Large intestine (tissue), 12 donors: ENCODE results near the gene IMPACT. TPM values are rescaled to one million over a fixed set of nuclear protein-coding genes. Genes with fewer than 3 reads are reported as not detected.

Experiments used
- DNase-seq, 2 donors: peaks; one replicate each; pipeline versions ENCODE4 v3.0.0 to v3.0.0-alpha.2; 2013
- H3K27ac ChIP-seq: one replicate; pipeline ENCODE4 v1.5.1; 2013; ENCODE audit warnings: low read length
- H3K27me3 ChIP-seq: 2 replicates; pipeline ENCODE4 v1.6.1; 2013; ENCODE audit warnings: low read length; ENCODE audit not compliant: control insufficient read depth, insufficient read depth
- H3K36me3 ChIP-seq: 2 replicates; pipeline ENCODE4 v1.6.1; 2013; ENCODE audit warnings: low read length; ENCODE audit not compliant: control insufficient read depth, insufficient read depth
- H3K4me1 ChIP-seq: one replicate; pipeline ENCODE4 v1.6.1; 2013; ENCODE audit warnings: low read length; ENCODE audit not compliant: control insufficient read depth, insufficient read depth
- H3K4me3 ChIP-seq: one replicate; pipeline ENCODE4 v1.5.1; 2013; ENCODE audit warnings: low read length
- H3K9me3 ChIP-seq: one replicate; pipeline ENCODE4 v1.6.1; 2013; ENCODE audit warnings: mild to moderate bottlenecking, low read depth, low read length, moderate library complexity; ENCODE audit not compliant: control insufficient read depth
- WGBS: methylation state at CpG from one replicate; pipeline ENCODE4 v1.1.5; 2013; ENCODE audit warnings: low lambda C conversion rate; ENCODE audit not compliant: insufficient coverage; 5-methylcytosine and 5-hydroxymethylcytosine counted together
- long read RNA-seq, 11 donors: transcript quantifications; one replicate each; lab custom pipeline, GENCODE V29; 2026
- polyA plus RNA-seq: library from polyadenylated mRNA; unstranded; fragments of 120-200 nt; gene quantifications from one replicate; pipeline ENCODE4 v1.2.1, GENCODE V29; 2013

IMPACT gene
- 31.7 TPM for polyA plus RNA-seq
- long read RNA-seq, donor 1, transcript IMPACT-201 (11 exons, 3,792 nt): major isoform, 5 of 5 reads
- long read RNA-seq, donor 1, partial matches to known transcripts: 0 of 5 reads
- long read RNA-seq, donor 1, other reads (novel, unspliced or antisense): 0 of 5 reads
- long read RNA-seq, donor 2, transcript IMPACT-201 (11 exons, 3,792 nt): major isoform, 9 of 10 reads
- long read RNA-seq, donor 2, partial matches to known transcripts: 0 of 10 reads
- long read RNA-seq, donor 2, other reads (novel, unspliced or antisense): 0 of 10 reads
- long read RNA-seq, donor 3: 0 reads
- long read RNA-seq, donor 4, partial matches to known transcripts: 0 of 5 reads
- long read RNA-seq, donor 4, other reads (novel, unspliced or antisense): 0 of 5 reads
- long read RNA-seq, donor 5, transcript IMPACT-201 (11 exons, 3,792 nt): major isoform, 7 of 8 reads
- long read RNA-seq, donor 5, partial matches to known transcripts: 0 of 8 reads
- long read RNA-seq, donor 5, other reads (novel, unspliced or antisense): 0 of 8 reads
- long read RNA-seq, donor 6, transcript IMPACT-201 (11 exons, 3,792 nt): major isoform, 5 of 6 reads
- long read RNA-seq, donor 6, partial matches to known transcripts: 0 of 6 reads
- long read RNA-seq, donor 6, other reads (novel, unspliced or antisense): 0 of 6 reads
- long read RNA-seq, donor 7, partial matches to known transcripts: 0 of 1 reads
- long read RNA-seq, donor 7, other reads (novel, unspliced or antisense): 0 of 1 reads
- long read RNA-seq, donor 8, transcript IMPACT-201 (11 exons, 3,792 nt): major isoform, 9 of 9 reads
- long read RNA-seq, donor 8, partial matches to known transcripts: 0 of 9 reads
- long read RNA-seq, donor 8, other reads (novel, unspliced or antisense): 0 of 9 reads
- long read RNA-seq, donor 9, transcript IMPACT-201 (11 exons, 3,792 nt): major isoform, 8 of 8 reads
- long read RNA-seq, donor 9, partial matches to known transcripts: 0 of 8 reads
- long read RNA-seq, donor 9, other reads (novel, unspliced or antisense): 0 of 8 reads
- long read RNA-seq, donor 10, transcript IMPACT-201 (11 exons, 3,792 nt): major isoform, 11 of 14 reads
- long read RNA-seq, donor 10, partial matches to known transcripts: 0 of 14 reads
- long read RNA-seq, donor 10, other reads (novel, unspliced or antisense): 0 of 14 reads
- long read RNA-seq, donor 11, transcript IMPACT-201 (11 exons, 3,792 nt): major isoform, 8 of 8 reads
- long read RNA-seq, donor 11, partial matches to known transcripts: 0 of 8 reads
- long read RNA-seq, donor 11, other reads (novel, unspliced or antisense): 0 of 8 reads

- Histone ChIP-seq H3K36me3 (peaks cover 4% of the 10 kb centered on the region), H3K4me3 (peak within 1 kb of the TSS; percentile 64), H3K27ac (peak within 1 kb of the TSS; percentile 91), H3K27me3 (peaks cover 29% of the 10 kb centered on the region), H3K9me3 (peaks cover 2% of the 10 kb centered on the region), H3K4me1 (peaks cover 8% of the 10 kb centered on the region)
- WGBS: 0% methylated on average over 3 of the region's 82 CpGs
- peak; percentile 83 to 91 for DNase-seq
These were observed at the start of gene IMPACT for GRCh38 chr18:24426398-24427294. Gene IMPACT (plus strand): TSS chr18:24426670. CDS start chr18:24426757, 87 bp downstream.

GRCh38 chr18:24378598-24378997, 47.9 kb upstream of the IMPACT start:
- Histone ChIP-seq H3K36me3 (peaks cover 7% of the 10 kb centered on the region), H3K9me3 (no peaks in the 10 kb centered on the region), H3K4me3 (no peak overlapping the region), H3K27me3 (no peaks in the 10 kb centered on the region), H3K4me1 (no peaks in the 10 kb centered on the region), H3K27ac (no peak overlapping the region)
- WGBS: no CpG with 5 or more reads among the region's 1 CpG
- no peak for DNase-seq

- Histone ChIP-seq H3K36me3 (peaks cover 4% of the 10 kb centered on the region), H3K27ac (no peak overlapping the region), H3K27me3 (no peaks in the 10 kb centered on the region), H3K9me3 (no peaks in the 10 kb centered on the region), H3K4me1 (no peaks in the 10 kb centered on the region), H3K4me3 (no peak overlapping the region)
- no CpG with 5 or more reads among the region's 6 CpGs for WGBS
- no peak for DNase-seq
These were observed 46.2 kb upstream of the IMPACT start for GRCh38 chr18:24380163-24380747.

GRCh38 chr18:24381126-24381525, 45.3 kb upstream of the IMPACT start:
- no peak overlapping the region for H3K27ac ChIP-seq
- peaks cover 4% of the 10 kb centered on the region for H3K36me3 ChIP-seq
- H3K4me1 ChIP-seq: no peaks in the 10 kb centered on the region
- H3K27me3 ChIP-seq: no peaks in the 10 kb centered on the region
- WGBS: no CpG with 5 or more reads among the region's 1 CpG
- H3K9me3 ChIP-seq: no peaks in the 10 kb centered on the region
- DNase-seq: no peak
- H3K4me3 ChIP-seq: no peak overlapping the region

GRCh38 chr18:24386681-24387080, 39.8 kb upstream of the IMPACT start:
- no peak for DNase-seq
- Histone ChIP-seq H3K9me3 (no peaks in the 10 kb centered on the region), H3K27me3 (no peaks in the 10 kb centered on the region), H3K36me3 (no peaks in the 10 kb centered on the region), H3K4me3 (no peak overlapping the region), H3K4me1 (no peaks in the 10 kb centered on the region), H3K27ac (no peak overlapping the region)
- WGBS: no CpG with 5 or more reads among the region's 6 CpGs

- Histone ChIP-seq H3K27ac (no peak overlapping the region), H3K4me1 (no peaks in the 10 kb centered on the region), H3K4me3 (no peak overlapping the region), H3K36me3 (no peaks in the 10 kb centered on the region), H3K27me3 (no peaks in the 10 kb centered on the region), H3K9me3 (no peaks in the 10 kb centered on the region)
- peak in 1 of 2 donors; percentile 10 for DNase-seq
- WGBS: 90% methylated on average over 2 of the region's 3 CpGs
These were observed 37.5 kb upstream of the IMPACT start for GRCh38 chr18:24388957-24389356.

GRCh38 chr18:24395049-24395795, 31.2 kb upstream of the IMPACT start:
- Histone ChIP-seq H3K36me3 (no peaks in the 10 kb centered on the region), H3K27ac (peak overlapping the region; percentile 53), H3K27me3 (no peaks in the 10 kb centered on the region), H3K9me3 (no peaks in the 10 kb centered on the region), H3K4me3 (no peak overlapping the region), H3K4me1 (no peaks in the 10 kb centered on the region)
- 51% methylated on average over 2 of the region's 11 CpGs for WGBS
- peak; percentile 43 to 64 for DNase-seq

- H3K9me3 ChIP-seq: no peaks in the 10 kb centered on the region
- no peaks in the 10 kb centered on the region for H3K4me1 ChIP-seq
- no peak overlapping the region for H3K27ac ChIP-seq
- DNase-seq: no peak
- H3K36me3 ChIP-seq: no peaks in the 10 kb centered on the region
- H3K4me3 ChIP-seq: no peak overlapping the region
- no peaks in the 10 kb centered on the region for H3K27me3 ChIP-seq
- WGBS: 50% methylated on average over 1 of the region's 8 CpGs
These were observed 30.3 kb upstream of the IMPACT start for GRCh38 chr18:24396082-24396633.
